ENCODE results near the gene ATP6V1F.
"Not testable (repeated sequence)": the region's sequence is repeated elsewhere in the genome, so short reads cannot be mapped to it uniquely, and the experiment has no call there.

ATP6V1F gene

DNA sequence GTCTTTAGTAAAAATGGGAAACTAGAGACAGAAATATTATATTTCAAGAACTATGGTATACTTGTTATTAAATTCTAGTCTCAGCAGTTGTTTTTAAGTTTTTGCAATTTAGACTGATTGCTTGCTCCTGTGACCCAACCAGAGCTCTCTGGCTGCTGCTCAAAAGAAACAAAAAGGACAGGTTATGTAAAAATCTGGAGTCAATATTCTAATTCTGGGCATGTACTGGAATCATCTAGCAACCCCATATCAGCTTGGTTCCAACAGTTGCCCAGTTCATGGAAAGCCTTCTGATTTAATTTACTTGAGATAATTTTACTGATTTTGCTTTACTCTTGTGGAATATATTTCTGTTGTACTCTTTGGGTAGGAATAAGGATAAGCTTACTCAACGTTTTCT lies 37.6 kb downstream of the ATP6V1F start:
- DNase-seq (ENCODE audit: low read depth in 3 of 3) = no peak

DNA sequence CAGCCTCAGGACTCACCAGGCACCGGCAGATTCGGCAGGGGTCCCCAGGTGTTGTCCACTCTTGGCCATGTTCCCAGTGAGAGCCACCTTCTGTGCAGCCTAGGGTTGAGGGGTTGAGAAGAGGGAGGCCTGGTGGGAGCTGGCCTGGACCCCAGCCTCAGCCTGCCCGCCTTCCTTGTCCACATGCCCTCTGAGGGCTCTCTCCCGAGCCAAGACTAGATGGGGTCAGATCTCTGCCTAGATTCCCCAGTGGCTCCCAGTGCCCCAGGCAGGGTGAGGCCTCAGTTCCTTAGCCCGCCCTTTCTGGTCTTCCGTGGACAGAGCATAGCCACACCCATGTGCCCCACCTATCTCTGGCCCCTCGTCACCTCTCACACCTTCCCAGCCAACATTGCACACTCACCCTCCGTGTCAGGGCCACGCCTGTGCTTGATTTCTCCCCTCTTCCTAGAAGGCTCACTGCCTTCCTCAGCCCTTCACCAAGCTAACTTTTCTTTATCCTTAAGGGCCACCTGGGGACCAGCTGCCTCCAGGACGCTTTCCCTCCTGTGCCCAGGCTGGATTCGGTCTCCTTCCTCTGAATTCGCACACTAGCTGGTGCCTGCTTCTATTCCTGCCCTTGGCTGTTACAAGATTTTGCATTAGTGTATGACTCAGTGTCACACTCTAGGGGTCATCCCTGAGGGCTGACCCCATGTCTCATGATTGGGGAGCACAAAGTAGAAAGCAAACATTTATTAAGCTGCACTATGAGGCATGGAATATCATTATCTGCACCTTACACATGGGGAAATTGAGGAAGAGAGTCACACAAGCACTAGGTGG lies 40.3 kb downstream of the ATP6V1F start:
- DNase-seq (ENCODE audit: low read depth in 3 of 3) = no peak

DNA sequence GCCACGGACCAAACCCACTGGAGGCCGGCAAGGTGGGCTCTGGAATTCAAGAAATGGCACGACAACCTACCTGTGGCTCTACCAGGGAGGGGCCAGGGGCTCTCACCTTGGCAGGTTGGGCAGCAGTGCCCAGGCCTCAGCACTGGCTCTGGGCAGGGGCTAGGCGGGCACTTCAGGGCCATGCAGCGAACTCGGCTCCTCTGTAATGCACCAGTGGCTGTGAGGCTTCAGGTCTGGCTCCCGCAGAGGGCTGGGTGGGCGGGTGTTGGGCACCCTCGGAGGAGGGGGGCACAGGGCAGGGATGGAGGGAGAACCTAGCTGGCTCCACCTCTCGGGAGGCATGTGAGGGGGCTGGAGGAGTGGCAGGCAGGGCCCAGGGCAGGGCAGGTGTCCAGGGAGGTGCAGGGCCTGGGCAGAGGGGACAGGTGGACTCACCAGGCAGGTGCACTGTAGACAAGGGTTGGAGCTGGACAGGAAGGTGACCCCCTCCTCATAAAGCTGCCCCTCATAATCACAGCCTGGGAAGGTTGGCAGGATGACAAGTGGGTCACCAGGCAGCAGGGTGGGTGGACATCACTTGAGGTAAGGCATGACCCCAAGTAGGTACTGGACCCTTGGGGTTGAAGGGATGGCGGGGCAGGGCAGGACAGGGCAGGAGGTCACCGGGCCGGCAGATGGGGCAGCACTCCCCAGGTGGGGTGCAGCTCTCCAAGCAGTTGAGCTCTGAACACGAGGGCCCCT lies 41.1 kb downstream of the ATP6V1F start:
- DNase-seq (ENCODE audit: low read depth in 3 of 3) = no peak

DNA sequence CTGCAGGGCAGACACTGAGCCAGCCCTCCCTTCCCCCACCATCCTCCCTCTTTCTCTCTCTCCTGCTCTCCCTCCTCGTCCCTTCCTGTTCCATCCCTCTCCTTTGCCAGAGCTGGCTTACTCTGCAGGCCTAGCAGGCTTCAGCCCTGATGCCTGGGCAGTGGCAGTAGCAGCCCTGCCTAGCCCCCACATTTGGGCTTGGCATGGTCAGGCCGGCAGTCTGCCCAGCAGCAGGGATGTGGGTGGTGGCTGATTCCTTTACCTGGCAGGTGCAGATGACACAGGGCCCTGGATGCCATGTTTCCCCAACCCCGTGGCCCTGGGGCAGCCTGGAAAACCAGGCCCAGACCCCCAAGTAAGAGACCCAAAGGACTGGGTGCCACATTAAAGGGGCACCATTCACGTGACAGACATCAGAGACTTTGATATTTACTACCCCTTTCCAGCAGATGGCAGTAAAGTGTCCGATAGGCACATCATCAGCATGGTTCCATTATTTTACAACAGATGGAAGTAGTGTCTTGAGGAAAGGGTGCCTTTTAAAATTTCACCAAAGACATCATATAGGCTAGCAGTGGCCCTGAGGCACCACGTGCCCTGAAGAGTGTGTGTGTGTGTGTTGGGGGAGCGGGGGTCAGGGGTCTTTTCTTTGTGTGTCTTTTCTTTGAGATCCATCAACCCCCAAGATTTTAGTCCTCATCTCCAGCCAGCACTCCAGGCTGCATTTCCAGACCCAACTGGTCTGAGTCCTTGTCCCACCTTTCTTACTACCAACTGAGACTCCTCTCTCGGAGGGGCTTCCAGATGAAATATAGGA lies 41.9 kb downstream of the ATP6V1F start:
- DNase-seq (ENCODE audit: low read depth in 3 of 3) = no peak

DNA sequence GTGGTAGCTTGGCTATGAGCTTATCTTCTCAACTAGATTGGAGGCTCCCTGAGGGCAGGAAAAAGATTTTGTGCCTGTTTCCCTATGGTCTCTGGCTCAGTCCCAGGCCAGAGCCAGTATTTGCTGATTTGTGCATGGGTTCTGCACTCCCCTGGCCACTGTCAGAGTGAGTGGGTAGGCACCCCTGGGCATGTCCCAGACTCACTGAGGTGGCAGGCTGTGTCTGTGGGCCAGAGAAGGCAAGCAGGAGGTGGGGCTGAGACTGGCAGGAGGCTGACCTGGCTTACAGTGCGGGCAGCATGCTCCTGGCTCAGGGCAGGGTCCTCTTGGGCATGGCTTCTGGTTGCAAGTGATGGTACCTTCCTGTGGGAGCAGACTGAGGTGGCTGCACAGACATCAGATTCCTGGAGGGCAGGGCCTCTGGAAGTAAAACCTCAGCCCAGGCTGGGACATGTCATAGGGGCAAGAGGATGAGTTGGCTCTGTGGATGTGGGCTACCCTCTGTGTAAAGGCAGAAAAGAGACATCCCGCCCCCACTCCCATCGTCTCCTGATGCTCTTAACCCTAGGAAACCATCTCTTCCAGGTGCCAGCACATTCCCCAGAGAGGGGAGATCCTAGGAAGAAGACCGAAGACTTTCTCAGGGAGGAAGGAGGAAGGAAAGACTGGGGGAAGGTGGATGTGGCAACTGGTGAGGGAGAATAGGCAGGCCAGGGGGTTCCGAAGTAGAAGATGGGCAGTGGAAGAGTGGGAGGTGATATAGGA lies 43.5 kb downstream of the ATP6V1F start:
- DNase-seq (ENCODE audit: low read depth in 3 of 3) = no peak

DNA sequence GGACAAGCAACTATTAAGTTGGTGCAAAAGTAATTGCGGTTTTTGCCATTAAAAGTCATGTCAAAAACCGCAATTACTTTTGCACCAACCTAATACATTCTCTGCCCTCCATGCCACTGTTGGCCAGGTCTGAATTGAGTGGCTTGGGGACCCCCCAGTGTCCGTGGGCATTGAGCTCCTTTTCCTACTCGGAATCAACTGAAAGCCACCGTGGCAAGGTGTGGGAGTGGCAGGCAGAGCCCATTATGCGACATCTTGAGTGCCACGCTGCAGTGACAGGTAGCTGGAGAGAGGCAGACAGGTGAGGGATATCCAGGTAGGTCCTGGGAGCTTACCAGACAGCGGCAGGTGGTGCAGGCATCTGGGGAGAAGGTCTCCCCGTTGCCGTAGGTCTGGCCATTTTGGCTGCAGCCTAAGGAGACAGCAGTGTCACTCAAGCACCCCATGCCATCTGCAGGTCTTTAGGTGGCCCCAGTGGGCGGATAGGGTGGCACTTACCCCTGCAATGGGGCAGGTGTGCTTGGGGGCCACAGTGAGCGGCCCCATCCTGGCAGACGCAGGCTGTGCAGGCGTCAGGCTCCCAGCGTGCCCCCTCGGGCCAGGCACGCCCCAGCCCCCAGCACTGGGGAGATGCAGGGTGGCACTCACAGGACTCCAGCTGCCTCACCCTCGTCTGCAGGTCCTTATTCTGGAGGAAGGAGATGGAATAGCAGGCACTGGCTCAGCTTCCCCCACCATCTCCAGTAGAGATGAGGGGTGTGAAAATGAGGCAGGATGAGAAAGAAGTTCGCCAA lies 44.3 kb downstream of the ATP6V1F start:
- no peak for DNase-seq (ENCODE audit: low read depth in 3 of 3)

DNA sequence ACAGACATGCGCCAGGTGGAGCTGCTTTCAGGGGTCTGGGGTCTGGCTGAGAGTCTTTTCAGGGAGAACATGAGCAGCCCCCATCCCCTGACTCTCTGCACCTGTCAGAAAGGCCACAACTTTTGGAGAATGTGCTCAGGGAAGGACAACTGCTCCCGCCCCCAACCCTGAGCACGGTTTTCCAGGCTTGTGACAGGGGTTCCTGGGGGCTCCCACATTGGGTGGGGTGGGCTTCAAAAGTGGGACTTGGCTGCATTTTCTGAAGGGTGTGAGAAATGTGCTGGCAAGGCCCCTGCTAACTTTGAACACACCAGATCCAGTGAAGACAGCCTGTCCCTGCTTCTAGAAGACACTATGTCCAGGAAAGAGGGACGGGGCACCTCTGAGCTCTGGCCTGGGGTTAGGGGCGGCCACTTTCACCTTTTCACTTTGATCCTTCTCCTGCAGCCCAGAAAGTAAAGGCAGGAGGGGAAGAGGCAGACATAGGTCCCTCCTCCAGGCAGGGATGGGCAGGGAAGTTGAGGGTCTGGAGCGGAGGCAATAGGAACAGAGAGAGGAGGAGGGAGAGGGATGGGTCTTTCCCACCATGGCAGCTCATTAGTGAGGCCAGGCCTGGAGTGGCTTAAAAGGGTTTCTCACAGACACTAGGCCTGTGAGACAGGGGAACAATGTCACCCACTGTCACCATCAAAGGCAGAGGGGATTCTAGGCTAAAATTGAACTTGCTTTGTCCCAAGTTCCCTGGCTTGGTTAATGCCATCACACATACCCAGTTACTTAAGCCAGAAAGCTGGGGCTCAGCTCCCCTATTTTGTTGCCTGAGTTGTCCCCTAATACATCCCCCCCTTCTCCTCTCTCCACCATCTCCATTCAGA lies 46.3 kb downstream of the ATP6V1F start:
- DNase-seq (ENCODE audit: low read depth in 3 of 3) = no peak

DNA sequence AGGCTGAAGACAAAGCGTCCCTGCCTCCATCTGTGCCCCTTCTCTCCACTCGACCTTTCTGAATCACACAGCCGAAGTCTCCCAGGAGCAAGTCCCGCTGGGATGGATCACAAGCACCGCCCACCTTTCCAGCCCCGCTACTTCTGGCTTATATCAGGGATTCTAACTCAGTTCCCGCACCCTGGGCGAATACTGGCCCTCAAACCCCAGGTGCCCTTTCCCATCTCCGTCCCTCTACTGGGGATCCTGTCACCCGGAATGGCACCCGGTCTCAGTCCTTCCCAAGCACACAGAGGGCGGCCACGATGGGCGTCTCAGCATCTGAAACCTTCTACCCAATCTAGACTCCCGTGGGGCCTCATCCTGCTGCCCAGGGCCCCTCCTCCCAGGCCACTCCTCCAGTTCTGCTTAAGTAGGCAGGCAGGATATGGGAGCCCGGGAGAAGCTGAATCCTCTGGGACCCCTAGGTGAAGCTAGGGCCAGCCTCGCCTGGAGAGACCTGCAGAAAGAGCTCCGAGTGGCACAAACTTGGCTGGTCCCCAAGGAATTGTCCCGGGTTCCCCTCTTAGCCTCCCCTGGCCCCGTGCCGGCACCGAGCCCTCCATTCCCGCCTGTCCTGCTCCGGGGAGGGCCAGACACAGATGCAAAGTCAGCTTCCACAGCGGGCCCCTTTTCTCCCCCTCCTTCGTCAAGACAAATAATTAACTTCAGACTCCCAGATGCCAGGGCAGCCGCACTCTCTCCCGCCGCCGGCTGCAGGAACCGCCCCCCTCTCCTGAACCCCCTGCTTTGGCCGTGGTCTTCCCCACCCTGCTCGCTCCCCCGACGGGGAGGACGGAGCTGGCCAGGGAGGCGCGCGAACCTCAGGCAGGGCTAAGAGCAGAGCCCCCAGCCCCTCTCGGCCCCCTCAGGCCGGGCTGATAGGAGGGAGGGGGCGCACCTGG lies 47.2 kb downstream of the ATP6V1F start:
- DNase-seq (ENCODE audit: low read depth in 3 of 3) = no peak

DNA sequence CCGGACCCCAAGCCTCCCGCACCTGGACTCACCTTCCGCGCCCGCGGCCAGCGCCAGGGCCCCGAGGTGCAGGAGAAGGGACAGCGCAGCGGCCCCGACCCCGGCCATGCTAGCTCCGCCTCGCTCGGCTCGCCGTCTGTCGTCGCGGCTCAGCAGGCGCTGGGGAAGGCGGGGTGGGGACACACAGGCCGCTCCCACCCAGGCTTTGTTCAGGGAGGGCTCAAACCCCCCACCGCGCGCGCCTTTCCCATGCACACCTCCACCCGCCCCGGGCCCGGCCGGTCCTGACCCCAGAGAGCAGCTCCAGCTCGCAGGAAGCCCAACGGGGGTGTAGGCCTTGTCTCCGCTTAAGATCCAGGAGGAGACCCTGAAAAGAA lies 47.9 kb downstream of the ATP6V1F start, which contains the start of gene KCP:
KCP (minus strand) TSS at position 141 of the 377 bp plus-strand sequence; CDS start at position 108, 33 bp downstream.
- DNase-seq (ENCODE audit: low read depth in 3 of 3) = no peak

DNA sequence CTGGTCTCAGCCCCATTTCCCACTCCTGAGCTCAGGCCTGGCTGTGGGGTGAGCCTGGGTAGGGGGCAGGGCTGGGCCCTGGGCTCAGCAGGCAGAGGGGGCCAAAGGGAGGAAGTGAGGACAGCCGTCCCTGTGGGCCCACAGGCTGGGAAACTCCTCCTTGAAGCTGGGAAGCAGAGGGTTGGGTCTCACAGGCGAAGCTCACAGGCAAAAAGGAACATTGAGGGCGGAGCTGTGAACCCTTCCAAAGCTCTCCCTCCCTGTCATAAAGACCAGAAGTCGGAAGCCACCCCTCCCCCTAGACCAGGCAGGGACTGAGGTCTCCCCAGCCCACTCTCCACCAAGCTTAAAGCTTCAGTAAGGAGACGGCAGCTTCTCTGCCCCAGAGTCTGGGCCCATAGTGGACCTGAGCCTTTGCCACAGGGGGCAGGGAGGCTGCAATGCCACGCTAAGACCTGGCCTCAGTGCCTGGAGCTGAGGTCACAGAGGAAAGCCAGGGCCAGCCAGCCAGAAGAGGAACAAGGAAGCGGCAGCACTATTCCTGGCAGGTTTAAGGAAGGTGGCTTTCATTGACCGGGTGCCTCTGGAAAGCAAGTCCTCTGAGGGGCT lies 48.9 kb downstream of the ATP6V1F start:
- DNase-seq (ENCODE audit: low read depth in 3 of 3) = no peak

DNA sequence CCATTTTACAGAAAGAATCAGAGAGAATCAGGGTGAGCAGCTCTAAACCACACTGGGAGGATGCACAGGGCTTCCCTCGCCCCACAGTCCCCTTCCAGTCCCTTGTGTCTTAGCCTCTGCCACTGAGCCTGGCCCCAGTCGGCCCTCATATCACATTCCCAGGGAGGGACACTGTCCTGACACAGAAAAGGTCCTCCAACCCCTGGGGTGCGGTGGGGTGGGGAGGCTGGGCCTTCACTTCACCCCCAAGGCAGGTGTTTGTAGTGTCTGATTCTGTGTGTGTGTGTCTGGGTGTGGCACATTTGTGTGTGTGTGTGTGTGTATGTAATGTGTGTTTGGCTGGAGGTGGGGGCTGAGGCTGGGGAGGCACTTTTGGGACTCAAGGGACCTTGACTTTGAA lies 49.6 kb downstream of the ATP6V1F start:
- no peak for DNase-seq (ENCODE audit: low read depth in 3 of 3)

DNA sequence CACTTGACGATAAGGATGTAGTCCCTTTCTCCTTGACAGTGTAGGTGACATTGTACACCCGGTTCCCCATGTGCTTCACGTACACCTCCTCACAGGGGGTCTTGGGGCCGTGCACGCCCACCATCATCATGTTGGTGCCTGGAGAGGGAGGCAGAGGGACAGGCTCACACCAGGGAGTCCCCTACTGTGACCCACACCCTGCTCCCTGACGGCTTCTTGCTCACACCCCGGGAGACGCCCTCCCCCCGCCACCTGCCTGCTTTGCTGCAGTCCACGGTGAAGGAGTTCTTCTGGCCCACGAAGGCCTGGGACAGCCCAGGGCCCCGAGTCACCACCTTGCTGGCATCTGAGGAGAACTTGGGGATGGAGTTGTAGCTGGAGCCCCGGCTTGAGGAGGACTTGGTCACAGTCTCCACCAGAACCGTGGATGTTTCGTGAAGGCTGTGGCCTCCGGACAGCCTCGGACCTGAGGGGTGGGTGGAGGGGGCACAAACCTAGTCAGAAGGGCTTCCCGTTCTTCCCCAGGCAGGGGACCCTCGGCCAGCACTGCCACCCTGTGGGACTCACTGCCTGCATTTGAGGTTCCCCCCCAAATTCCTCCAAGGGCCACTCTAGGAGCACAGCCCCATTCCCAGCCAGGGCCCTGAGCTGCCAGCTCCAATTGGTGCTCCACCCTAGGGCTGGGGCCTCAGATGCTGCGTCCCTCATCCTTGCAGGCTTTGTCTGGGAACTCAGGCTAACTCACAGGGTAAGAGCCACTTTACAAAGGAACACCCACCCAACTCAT lies 50.2 kb downstream of the ATP6V1F start:
- not testable (repeated sequence) for DNase-seq (ENCODE audit: low read depth in 3 of 3)

DNA sequence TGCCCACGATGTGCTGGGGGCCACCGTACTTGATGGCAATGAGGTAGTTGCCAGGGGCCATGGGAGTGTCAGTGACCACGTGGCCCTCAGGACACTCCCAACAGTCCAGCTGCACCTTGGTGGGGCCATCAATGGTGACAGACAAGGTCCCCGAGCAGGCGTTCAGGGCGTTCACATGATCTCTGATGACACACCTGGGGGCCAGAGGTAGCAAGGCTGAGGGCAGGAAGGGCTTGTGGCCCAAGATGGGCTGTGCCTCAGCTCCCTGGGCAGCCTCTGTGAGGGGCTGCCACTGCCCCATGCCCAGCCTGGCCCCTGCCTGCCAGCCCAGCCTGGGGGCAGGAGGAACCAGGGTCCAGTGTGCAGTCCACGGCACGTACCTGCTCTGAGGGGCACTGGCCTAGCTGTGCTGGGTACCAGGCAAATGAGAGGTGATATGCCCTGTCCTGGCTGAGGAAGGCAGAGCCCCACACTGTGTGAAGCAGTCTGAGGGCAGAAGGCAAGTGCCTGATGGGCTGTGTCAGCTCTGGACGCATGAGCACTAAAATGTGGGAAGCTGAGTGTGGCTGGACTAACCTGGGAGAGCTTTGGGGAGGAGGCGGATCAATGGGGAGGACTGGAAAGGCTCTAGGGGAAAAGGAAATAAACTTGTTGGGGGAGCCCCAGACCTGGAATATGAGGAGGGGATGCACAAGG lies 51.4 kb downstream of the ATP6V1F start:
- DNase-seq (ENCODE audit: low read depth in 3 of 3) = no peak

DNA sequence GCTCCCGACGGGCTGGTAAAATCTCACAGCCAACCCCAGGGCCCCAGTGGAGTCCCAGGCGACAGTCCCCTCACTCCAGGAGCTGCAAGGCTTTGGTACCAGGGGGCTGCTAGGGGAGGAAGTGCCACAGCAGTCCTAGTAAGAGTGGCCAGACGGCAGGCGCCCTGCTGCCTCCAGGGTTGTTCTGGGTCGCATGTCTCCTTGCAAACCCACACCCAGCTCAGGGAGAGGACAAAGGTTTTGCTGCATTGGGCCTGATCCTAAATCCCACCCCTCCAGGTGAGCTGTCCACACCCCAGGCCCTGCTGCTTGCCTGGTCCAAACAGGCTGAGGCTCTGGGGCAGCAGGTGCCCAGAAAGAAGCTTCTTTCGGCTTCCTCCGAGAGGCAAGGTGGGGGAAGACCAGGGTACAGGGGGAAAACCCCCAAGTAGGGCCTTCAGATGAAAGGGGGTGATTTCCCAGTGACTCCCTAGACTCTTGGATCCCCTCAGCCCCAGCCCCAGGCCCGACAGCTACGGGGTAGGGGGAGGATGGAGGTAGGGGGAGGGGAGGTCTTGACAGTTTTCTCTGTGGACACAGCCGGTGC lies 52.0 kb downstream of the ATP6V1F start:
- no peak for DNase-seq (ENCODE audit: low read depth in 3 of 3)

DNA sequence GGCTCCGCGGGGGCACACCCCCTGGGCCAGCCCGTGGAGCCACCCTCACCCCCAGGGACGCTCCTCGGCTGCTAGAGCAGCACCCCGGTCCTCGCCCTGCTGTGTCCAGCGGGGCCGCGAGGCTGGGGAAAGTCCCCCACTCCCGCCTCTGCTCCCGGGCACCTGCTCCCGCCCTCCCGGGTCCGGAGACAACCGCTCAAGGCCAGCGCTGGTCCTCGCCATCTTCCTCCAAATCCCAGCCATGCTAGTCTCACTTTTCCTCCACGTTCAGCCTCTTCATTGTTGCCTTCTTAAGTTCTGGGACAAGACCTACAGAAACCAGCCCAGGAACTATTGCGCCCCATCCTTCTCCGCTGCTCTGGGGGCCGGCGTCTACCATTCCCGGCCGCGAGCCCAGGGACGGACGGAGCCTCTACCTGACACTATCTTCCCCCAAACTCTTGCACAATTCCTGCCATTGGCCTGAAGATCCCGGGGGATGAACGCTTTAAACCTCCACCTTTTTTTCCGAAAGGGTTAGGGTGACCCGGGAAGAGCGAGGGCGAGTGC lies 52.7 kb downstream of the ATP6V1F start:
- DNase-seq (ENCODE audit: low read depth in 3 of 3) = no peak

Data from stimulated activated CD4-positive, alpha-beta T cell treated with anti-CD3 and anti-CD28 coated beads, TNF-alpha, amount 100 ng/mL, for 48 hours (primary cell).